Inflammatory macrophage treated with lipopolysaccharide for 4 hours (primary cell): Measurements from ENCODE around the gene MAP2K1.
A peak's percentile ranks its signal among the peaks of the same experiment; 100 is the strongest.

ENCODE experiments used
- DNase-seq: peaks from one replicate; pipeline ENCODE4 v3.0.0-alpha.2; 2020

MAP2K1 gene

DNA sequence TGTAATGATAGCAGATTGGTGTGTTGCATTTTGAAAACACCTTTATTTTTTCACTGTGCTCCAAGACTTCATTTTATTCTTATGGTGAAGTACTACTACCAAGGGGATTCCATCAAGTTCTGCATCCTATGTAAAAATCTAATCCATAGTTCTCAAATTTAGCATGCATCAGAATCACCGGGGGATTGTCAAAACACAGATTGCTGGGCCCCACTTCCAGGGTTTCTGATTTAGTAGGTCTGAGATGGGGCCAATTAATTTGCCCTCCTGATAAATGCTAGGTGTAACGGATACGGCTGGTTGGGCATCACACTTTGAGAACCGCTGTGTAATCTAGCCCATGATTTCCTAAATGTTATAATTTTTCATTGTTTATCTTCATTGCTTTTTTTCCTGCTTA, 119.1 kb downstream of the MAP2K1 start:
- no peak for DNase-seq

DNA sequence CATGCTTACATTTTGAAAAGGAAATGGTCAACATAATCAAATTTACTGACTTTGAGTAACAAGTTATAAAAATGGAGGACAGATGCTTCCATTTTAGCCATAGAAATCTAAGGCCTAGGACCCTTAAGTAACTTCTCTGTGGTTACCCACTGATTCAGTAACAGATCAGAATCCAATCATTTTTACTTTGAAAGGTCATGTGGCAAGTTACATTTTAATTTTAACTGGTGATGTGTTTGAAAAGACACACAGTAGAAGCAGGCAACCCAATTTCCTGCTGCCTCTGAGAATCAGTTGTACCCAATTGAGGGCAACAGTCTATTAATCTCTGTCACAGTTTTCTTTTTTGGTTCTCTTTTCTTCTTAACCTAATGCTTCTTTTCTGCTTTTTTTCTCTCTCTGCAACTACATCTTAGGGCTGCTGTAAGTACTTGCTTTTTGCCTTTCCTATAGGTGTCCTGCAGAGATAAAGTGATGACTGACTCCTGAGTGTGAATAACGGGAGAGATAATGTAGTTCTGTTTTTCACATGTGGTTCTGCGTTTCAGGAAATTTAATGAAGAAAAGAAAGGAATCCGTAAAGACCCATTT, 121.7 kb downstream of the MAP2K1 start:
- DNase-seq, result no peak

DNA sequence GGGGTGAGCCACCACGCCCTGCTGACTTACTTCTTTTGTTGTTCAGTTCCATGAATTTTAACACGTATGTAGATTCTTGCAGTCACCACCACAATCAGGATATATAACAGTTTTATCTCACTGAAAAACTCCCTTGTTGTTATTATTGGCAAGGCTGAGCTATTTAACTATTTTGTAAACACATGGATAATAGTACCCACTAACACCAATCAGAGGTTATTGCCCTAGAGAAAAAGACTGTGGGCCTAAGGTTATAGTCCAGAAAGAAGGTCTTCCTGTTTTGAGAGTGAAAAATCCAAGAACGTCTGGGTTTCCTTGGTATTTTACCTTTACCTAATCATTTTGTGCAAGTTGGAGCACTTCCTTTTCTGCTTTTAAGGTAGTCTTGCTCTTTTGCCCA, 127.9 kb downstream of the MAP2K1 start:
- DNase-seq, result no peak

DNA sequence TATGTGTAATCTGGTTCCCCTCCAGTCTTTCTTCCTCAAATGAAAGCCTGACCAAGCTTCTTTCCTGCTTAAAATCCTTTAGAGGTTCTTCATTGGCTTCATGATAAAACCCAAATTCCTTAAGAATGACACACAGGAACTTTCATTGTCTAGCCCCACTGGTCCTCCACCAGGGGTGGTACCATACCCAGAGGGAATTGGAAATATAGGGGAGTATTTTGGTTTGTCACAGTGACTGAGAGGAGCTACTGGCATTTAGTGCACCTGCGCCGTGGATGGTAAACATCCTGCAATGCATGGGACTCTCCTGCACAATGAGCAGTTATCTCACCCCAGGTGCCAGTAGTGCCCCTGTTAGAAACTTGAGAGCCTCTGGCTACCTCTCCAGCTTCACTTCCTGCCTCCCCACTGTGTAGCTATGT, 129.2 kb downstream of the MAP2K1 start:
- no peak for DNase-seq

DNA sequence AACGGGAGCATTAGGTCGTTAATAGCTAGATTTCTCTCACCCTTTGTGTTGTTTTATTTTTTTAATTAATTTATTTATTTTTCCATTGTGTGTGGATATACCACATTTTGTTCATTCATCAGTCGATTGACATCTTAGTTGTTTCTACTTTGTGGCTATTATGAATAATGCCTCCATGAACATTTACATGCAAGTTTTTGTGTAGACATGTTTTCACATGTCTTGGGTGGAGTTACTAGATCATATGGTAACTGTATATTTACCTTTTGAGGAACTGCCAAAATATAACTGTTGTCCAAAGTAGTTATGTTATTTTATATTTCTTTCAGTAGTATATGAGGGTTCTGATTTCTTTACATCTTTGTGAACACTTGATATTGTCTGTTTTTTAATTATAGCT, 137.2 kb downstream of the MAP2K1 start:
- DNase-seq, result no peak

DNA sequence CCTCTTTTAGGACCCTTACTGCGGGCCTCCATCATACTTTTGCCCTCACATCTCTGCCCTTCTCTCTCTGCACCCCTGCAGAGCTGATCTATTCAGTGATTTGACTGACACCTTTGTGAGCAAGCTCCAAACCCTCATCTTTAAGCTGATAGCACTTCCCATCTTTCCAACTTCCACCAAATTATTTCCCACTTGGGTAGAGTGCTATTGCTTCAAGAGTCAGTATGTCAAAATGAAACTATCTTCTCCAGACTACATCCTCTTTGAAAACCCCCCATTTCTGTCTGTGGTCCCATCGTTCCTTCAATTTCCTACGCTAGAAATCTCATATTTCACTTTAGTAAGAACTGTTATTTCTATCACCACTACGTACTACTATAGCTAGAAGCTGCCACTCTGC, 138.1 kb downstream of the MAP2K1 start:
- peak; percentile 71 for DNase-seq

DNA sequence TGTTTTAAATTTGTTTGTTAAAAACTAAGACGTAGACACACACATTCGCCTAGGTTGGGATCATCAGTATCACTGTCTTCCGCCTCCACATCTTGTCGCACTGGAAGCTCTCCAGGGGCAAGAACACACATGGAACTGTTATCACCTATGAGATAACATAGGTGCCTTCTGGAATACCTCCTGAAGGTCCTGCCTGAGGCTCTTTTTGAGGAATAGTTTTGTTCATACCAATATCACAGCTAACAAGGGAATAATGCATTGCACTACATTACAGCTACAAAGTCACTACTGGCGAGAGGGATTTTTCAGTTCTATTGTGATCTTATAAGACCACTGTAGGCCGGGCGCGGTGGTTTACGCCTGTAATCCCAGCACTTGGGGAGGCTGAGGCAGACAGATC, 148.3 kb downstream of the MAP2K1 start:
- DNase-seq, result no peak
